Gastrocnemius medialis (tissue), 4 donors: Measurements from ENCODE around the gene CRK. TPM values are rescaled to one million over a fixed set of nuclear protein-coding genes. Genes with fewer than 3 reads are reported as not detected.

Experiments
- ATAC-seq, 2 donors: fragments of 150-250 bp; one replicate each; pipeline ENCODE4 v1.9.1; 2016
- DNase-seq, 2 donors: peaks; one replicate each; pipeline ENCODE4 v3.0.0-alpha.2; 2019
- H3K27ac ChIP-seq, 4 donors: fragments of 200-600 bp; sonication (generic); 1 replicate in 1 of 4; 2 replicates in 3 of 4; pipeline ENCODE4 v1.5.1; 2016 to 2018; ENCODE audit warnings: mild to moderate bottlenecking in 2 of 4, moderate library complexity in 1 of 4
- H3K27me3 ChIP-seq, 3 donors: fragments of 200-600 bp; sonication (generic) in 2 of 3; 1 replicate in 1 of 3; 2 replicates in 2 of 3; pipeline versions ENCODE4 v1.5.1 to v1.6.0; 2016 to 2019; ENCODE audit warnings: mild to moderate bottlenecking in 1 of 3, moderate library complexity in 1 of 3
- H3K36me3 ChIP-seq, 2 donors: fragments of 200-600 bp; sonication (generic) in 1 of 2; one replicate each; pipeline ENCODE4 v1.5.1; 2017 to 2018
- H3K4me1 ChIP-seq, 2 donors: fragments of 200-600 bp; sonication (generic) in 1 of 2; one replicate each; pipeline ENCODE4 v1.5.1; 2016 to 2017; ENCODE audit warnings: mild to moderate bottlenecking in 2 of 2
- H3K4me3 ChIP-seq, 4 donors: fragments of 200-600 bp; sonication (generic) in 3 of 4; 1 replicate in 1 of 4; 2 replicates in 3 of 4; pipeline ENCODE4 v1.5.1; 2016 to 2019; ENCODE audit warnings: mild to moderate bottlenecking in 2 of 4
- H3K9me3 ChIP-seq, 3 donors: fragments of 200-600 bp; sonication (generic) in 2 of 3; 1 replicate in 1 of 3; 2 replicates in 2 of 3; pipeline ENCODE4 v1.5.1; 2016 to 2019
- POLR2A ChIP-seq, 2 donors: fragments of 450-650 bp; IDR thresholded peaks; one replicate each; pipeline ENCODE4 v1.6.1; 2017; ENCODE audit warnings: antibody characterized with exemption in 2 of 2, mild to moderate bottlenecking in 2 of 2, moderate library complexity in 2 of 2
- in situ Hi-C, 4 donors: fragments of 200-750 bp; cut with MboI; loops; one replicate each; pipeline versions ENCODE4 v1.15.0 to v1.8.0; 2017; ENCODE audit warnings: low sequenced_read_pairs in 4 of 4
- intact Hi-C: fragments of 100-400 bp; cut with DNase I; formaldehyde crosslinking; loops from one replicate; pipeline ENCODE4 v1.15.1; 2023; ENCODE audit warnings: low total_unique reads
- total RNA-seq, 4 donors: library from RNA; depleted of rRNA; stranded (reverse); fragments of >200 nt; gene quantifications; one replicate each; pipeline versions ENCODE4 v1.1.0 to v1.2.3, GENCODE V29; 2016
- TF ChIP-seq, protein P1 (sequence below), 5 experiments: fragments of 450-650 bp in 3 of 5; fragments of 200-600 bp in 2 of 5; sonication (generic) in 2 of 5; IDR thresholded peaks in 4 of 5; conservative IDR thresholded peaks in 1 of 5; 1 replicate in 4 of 5; 2 replicates in 1 of 5; pipeline ENCODE4 v1.5.1; 2016 to 2019; ENCODE audit warnings: antibody characterized with exemption in 5 of 5, mild to moderate bottlenecking in 3 of 5, moderate library complexity in 3 of 5

The CRK gene
- total RNA-seq, 4 donors from 2014 or later, result 48.6 to 64.6 (median 56.7) TPM

DNA sequence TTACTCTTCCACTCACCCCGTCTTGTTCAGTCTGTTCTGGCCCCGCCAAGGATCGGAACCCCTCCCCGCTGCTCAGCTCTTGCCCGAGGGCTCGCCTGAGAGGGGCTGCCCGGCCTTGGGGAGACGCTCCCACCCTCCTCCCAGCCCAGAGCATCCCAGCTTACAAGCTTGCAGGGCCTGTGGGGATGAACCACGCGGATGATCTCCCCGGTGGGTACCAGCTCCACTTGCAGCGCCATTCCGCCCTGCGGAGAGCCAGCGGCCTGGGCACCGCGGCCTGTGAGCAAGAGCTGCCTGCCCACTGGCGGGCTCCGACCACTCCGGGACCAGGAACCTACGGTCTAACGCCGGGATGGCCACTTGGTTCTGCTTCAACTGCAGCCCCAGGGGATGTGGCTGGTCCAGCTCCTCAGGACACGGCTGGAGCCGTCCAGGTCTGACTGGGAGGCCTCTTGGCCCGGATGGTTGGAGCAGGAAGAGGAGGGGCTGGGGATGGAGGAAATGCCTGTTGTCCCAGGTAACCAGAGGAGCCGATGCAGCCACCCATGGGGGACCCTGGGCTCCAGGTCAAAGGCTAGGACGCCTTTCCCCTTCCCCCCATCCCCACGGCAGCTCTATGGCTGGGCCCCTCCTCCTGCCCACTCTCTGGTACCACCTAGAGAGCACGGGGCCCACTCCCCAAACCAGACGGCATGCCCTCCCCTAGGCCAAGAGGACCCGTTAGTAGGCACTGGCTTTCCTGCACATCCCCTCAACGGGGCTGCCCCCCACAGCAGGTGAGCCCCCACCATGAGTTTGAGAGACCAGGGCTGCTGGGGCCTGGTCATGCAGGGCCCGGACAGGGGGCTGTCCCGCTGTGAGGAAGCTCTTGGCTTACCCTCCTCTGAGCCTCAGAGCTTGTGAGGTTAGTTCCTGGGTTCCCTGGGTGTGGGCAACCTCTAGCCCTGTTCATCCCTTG lies 36.5 kb upstream of the CRK start, which contains the start of gene MYO1C:
TSS of gene MYO1C (minus strand) at position 438 of the 958 bp plus-strand sequence. CDS start at position 239, 199 bp downstream.
- peak within 1 kb of the TSS; percentile 78 to 87 (median 84) for H3K27ac ChIP-seq
- ATAC-seq (no peak), DNase-seq (peak in 1 of 2 donors; percentile 28)
- peak within 1 kb of the TSS; percentile 59 to 73 (median 67) for H3K4me3 ChIP-seq
- intact Hi-C loops (no loop called here), in situ Hi-C loops (no loop called here)
- no peaks in the 10 kb centered on the region for H3K9me3 ChIP-seq
- H3K36me3 ChIP-seq, result peaks cover 0 to 18% of the 10 kb centered on the region in 2 donors
- no peaks in the 10 kb centered on the region for H3K27me3 ChIP-seq
- peaks cover 54 to 67% of the 10 kb centered on the region in 2 donors for H3K4me1 ChIP-seq
- TF ChIP-seq, protein P1, sequence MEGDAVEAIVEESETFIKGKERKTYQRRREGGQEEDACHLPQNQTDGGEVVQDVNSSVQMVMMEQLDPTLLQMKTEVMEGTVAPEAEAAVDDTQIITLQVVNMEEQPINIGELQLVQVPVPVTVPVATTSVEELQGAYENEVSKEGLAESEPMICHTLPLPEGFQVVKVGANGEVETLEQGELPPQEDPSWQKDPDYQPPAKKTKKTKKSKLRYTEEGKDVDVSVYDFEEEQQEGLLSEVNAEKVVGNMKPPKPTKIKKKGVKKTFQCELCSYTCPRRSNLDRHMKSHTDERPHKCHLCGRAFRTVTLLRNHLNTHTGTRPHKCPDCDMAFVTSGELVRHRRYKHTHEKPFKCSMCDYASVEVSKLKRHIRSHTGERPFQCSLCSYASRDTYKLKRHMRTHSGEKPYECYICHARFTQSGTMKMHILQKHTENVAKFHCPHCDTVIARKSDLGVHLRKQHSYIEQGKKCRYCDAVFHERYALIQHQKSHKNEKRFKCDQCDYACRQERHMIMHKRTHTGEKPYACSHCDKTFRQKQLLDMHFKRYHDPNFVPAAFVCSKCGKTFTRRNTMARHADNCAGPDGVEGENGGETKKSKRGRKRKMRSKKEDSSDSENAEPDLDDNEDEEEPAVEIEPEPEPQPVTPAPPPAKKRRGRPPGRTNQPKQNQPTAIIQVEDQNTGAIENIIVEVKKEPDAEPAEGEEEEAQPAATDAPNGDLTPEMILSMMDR (IDR thresholded peaks at IDR 0.05 in 4 of 5, conservative IDR thresholded peaks at IDR 0.05 in 1 of 5), result no peak
- no peak for TF ChIP-seq POLR2A (IDR thresholded peaks at IDR 0.05)

DNA sequence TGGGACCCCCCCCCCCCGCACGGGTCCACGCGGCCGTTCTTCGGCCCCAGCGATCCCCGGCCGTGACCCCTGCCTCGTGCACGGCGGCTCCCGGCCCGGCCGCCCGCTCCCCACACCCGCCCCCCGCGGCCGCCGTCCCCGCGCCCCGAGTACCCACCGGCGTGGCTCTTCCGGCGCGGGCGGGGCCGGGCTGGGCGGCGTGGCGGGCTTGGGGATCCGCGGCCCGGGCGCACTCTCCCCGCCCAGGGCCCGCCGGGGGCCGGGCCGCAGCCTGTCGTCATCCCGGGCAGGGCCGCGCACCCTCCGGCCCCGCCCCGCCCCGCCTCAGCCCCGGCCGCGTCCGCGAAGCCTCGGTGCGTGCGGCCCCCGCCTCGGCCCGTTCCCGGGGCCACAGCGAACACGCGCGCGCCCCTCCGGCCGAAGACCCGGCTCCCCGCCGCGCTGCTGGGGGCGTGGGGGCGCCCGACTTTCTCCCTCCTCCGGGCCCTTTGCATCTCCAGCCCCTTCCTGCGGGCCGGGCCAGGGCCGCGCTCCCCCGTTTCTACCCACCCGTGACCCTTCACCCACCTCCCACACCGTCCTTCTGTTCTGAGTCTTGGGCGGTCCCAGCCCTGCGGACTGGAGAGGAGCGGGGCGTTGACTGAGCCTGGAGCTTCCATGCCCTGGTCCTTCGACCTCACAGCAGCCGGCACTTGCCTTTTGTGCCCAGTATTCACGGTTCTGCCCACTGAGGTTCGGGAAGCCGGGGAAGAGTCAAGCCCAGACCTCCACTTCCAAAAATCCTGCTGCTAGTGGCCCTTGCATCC lies 35.6 kb upstream of the CRK start:
- peak; percentile 32 to 33 for TF ChIP-seq POLR2A (IDR thresholded peaks at IDR 0.05)
- TF ChIP-seq, protein P1 (IDR thresholded peaks at IDR 0.05 in 4 of 5, conservative IDR thresholded peaks at IDR 0.05 in 1 of 5), result no peak
- no peaks in the 10 kb centered on the region for H3K9me3 ChIP-seq
- ATAC-seq, result peak; percentile 45 to 51
- no peaks in the 10 kb centered on the region for H3K27me3 ChIP-seq
- H3K4me3 ChIP-seq, result peak overlapping the region; percentile 64 to 87 (median 67)
- DNase-seq, result peak in 1 of 2 donors; percentile 44
- H3K36me3 ChIP-seq, result peaks cover 0 to 9% of the 10 kb centered on the region in 2 donors
- in situ Hi-C loops (no loop called here), intact Hi-C loops (no loop called here)
- H3K4me1 ChIP-seq, result peaks cover 63 to 72% of the 10 kb centered on the region in 2 donors
- peak overlapping the region; percentile 78 to 92 (median 84) for H3K27ac ChIP-seq

DNA sequence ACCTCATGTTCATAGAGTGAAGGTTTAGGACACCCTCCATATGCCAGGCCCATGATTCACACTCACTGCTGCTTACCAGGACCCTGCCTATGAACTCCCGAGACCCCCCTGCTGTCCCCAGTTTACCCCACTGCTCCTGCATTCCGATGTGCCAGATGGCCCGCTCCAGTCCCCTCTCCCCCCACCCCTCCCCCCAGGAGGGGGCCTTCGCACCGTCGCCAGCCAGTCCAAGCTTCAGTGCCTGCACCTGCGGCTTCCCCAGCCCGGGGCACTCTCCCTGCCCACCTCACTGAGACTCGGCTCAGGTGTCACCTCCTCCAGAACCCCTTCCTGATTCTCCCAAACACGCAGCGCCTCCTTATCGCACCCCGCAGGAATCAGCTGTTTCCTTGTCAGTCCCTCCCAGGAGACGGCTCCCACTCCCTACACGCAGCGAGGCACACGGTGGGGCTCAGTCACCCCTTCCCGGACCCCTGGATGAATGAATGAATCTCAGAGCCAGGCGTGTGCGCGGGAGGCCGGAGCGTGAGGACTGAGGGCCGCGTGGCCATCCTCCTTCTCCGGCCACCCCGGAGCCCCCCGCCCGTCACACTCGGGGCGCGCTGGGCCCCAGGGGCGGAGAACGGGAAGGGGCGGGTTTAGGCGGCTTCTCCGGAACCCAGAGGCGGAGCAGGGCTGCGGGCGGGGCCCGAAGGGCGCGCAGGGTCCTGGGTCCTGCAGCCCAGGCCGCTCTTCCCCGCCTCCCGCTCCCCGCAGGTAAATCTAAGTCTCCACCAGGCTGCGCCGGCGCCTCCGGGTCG lies 34.8 kb upstream of the CRK start:
- Histone ChIP-seq H3K4me1 (peaks cover 68 to 73% of the 10 kb centered on the region in 2 donors), H3K27me3 (no peaks in the 10 kb centered on the region), H3K36me3 (peaks cover 0 to 1% of the 10 kb centered on the region in 2 donors), H3K9me3 (no peaks in the 10 kb centered on the region), H3K4me3 (peak overlapping the region; percentile 62 to 87 (median 64)), H3K27ac (peak overlapping the region; percentile 77 to 92 (median 78))
- DNase-seq (peak in 1 of 2 donors; percentile 29), ATAC-seq (peak; percentile 20 to 48)
- TF ChIP-seq, protein P1 (IDR thresholded peaks at IDR 0.05 in 4 of 5, conservative IDR thresholded peaks at IDR 0.05 in 1 of 5), result no peak
- peak; percentile 44 to 49 for TF ChIP-seq POLR2A (IDR thresholded peaks at IDR 0.05)
- intact Hi-C loops (no loop called here), in situ Hi-C loops (no loop called here)

DNA sequence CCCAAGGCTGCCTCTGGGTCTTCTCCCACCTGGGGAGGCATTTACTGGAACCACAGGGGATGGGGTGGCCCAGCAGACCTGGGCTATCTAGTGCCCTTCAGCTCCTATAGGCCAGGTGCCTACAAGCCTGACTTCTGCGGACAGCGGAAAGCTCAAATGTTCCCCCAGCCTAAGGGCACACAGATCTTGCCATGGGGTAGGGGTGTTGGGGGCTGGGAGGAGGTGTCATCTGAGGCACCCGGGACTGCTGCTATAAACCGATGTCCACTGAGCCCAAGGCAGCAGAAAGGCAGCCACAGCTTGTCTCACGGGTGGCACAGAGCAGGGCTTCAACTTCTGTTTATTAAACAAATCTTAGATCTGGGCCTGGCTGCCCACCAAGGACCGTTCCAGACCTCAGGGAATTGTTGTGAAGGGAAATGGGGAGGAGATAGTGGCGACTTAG lies 32.8 kb upstream of the CRK start:
- H3K4me1 ChIP-seq, result peaks cover 50 to 58% of the 10 kb centered on the region in 2 donors
- in situ Hi-C loops (no loop called here), intact Hi-C loops (no loop called here)
- ATAC-seq (no peak), DNase-seq (no peak)
- no peaks in the 10 kb centered on the region for H3K27me3 ChIP-seq
- H3K27ac ChIP-seq, result peak overlapping the region; percentile 83 to 92 (median 90)
- H3K4me3 ChIP-seq, result peak overlapping the region in 3 of 4 donors; percentile 69 to 74 (median 72)
- TF ChIP-seq POLR2A (IDR thresholded peaks at IDR 0.05), result no peak
- TF ChIP-seq, protein P1 (IDR thresholded peaks at IDR 0.05 in 4 of 5, conservative IDR thresholded peaks at IDR 0.05 in 1 of 5), result no peak
- no peaks in the 10 kb centered on the region for H3K36me3 ChIP-seq
- no peaks in the 10 kb centered on the region for H3K9me3 ChIP-seq
